HG03439 (cell line): ENCODE results near the gene IFNGR2.
A peak's percentile ranks its signal among the peaks of the same experiment; 100 is the strongest.
"Not testable (repeated sequence)": the region's sequence is repeated elsewhere in the genome, so short reads cannot be mapped to it uniquely, and the experiment has no call there.

Source experiments
- ATAC-seq: cut with Tn5 transposase; IDR thresholded peaks from one replicate; pipeline ENCODE4 v1.9.1; 2021; ENCODE audit warnings: mild to moderate bottlenecking, moderate library complexity; ENCODE audit not compliant: unreplicated experiment

The IFNGR2 gene

DNA sequence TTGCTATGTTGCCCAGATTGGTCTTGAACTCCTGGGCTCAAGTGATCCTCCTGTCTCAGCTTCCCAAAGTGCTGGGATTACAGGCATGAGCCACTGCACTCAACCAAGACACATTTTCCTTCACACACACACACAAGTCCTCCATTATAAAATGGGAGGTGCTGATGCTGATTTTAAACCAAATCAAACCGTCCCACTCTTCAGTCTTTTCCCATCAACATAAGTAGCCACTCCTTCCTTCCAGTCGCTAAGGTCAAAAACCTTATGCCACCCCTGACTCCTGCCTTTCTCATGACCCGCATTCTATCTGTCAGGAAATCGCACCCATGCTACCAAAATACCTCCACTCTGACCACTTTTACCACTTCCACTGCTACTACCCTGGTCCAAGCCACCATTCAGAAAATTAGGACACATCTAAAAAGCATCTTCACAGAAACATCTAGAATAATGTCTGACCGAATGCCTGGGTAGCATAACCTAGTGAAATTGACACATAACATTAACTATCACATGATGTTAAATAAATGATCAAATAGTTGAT, 28.0 kb upstream of the IFNGR2 start:
- no peak for ATAC-seq

- ATAC-seq, result no peak
Measured at GRCh38 chr21:33377221-33377920, 25.8 kb upstream of the IFNGR2 start.

- ATAC-seq, result no peak
Measured at GRCh38 chr21:33378081-33378480, 25.1 kb upstream of the IFNGR2 start.

DNA sequence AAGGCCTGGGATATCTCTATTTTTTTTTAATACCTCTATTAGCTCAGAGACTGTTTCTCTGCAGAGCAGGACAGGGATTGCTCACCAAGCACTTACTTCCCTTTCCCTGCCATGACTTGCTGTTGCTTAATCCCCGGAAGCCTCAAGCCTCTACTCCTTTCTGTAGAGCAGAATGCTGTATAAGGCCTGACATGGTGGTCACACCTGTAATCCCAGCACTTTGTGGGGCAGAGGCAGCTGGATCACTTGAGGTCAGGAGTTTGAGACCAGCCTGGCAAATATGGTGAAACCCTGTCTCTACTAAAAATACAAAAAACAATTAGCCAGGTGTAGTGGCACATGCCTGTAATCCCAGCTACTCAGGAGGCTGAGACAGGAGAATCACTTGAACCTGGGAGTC, 23.3 kb upstream of the IFNGR2 start:
- ATAC-seq, result not testable (repeated sequence)

DNA sequence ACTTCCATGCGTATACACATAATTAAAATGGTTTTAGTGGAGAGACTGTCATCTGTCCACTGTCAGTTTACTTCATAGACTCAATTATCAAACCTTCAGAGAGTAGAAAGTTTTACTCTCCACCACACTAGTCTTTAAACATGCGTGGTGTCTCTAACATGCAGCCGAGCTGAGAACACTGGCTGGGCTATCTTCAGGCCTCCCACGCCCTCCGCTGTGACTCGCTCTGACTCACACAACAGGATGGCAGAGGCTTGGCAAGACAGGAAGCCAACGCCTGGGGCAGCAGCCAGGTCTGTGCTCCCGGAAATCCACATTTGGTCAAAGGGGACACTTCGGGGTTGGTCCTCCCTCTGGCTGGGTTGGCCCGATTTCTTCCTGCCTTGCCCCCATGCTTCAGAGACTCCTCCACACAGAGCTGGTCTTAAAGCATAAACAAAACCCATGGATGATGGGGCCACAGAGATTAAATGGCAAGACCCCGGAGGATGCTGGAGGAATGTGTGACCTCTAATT, 22.7 kb upstream of the IFNGR2 start:
- peak; percentile 52 for ATAC-seq

DNA sequence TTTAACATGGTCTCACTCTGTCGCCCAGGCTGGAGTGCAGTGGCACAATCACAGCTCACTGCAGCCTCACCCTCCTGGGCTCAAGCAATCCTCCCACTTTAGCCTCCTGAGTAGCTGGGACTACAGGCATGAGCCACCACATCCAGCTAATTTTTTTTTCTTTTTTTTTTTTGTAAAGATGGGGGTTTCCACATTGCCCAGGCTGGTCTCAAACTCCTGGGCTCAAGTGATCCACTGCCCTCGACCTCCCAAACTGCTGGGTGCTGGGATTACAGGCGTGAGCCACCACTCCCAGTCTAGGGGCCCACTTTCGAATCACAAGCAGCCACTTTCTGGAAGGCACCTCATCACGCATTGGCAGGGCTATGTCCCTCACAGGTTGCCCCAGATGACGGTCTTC, 21.8 kb upstream of the IFNGR2 start:
- not testable (repeated sequence) for ATAC-seq

DNA sequence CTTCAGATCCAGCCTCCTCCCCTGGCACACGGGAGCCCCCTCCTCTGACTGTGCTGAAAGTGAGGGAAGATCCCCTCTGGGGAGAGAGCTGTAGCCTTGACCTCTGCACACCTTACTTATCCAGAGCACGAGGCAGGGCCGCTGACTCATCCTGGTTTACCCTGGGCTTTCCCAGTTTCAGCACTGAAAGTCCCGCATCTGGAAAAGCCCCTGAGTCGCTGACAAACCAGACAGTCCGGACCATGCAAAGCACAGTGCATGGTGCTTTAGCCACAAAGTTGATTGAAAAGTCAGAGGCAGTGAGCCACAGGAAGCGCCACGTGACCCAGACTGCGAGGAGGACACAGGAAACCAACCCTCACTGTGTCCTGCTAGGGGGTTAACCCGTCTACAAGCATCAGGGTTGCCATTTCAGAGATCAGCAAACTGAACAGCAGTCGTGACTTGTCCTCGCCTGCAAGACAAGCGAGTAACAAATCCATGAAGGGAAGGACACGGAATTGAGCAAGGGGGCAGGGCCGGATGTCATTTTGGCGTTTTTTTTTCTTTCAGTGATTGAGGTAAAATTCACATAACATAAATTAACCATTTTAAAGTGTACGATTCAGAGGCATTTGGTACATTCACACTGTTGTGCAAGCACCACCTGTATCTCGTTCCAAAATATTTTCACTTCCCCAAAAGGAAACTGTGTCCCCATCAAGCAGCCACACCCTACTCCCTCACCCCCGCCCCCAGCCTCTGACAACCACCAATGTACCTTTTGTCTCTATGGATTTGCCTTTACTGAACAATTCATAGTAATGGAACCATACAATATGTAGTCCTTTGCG, 19.9 kb upstream of the IFNGR2 start:
- ATAC-seq, result peak; percentile 71

DNA sequence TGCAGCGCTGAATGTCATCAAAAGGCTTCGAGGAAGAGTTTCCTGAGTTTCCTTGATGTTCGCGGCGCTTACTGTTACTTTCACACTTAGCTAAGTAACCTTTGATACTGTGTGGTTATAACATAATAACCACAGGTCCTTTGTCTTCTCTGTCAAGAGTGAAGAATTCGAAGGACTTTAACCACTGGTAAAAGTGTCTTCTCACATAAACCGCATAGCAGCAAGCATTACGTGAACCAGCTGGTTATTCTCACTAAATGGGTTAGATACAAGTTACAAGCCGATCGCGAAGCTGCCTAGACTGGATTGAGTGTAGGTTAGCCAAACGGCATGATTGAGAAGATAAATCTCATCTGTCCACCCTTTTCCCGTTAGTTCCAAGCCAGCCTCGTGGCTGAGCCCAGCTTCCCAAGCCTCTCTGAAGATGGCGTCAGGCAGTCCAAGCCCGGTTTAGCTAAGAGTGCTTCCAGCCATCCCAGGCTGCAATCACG, 18.3 kb upstream of the IFNGR2 start:
- ATAC-seq, result no peak

GRCh38 chr21:33386222-33386784, 16.9 kb upstream of the IFNGR2 start:
- ATAC-seq, result no peak

DNA sequence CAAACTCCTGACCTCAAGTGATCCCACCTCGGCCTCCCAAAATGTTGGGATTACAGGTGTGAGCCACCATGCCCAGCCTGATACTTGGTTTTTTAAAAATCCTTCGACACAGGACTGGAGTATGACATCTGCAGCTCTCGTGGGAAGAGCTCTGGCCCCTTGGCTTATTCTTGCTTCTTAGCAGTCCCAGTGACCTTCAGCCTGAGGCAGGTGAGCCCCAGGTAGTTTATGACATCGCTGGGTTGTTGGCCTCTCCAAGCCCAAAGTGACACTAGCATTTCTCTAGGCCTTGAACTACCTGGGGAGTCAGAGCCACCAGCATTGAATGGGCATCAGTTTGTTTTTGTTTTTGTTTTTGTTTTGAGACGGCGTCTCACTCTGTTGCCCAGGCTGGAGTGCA, 15.9 kb upstream of the IFNGR2 start:
- no peak for ATAC-seq

DNA sequence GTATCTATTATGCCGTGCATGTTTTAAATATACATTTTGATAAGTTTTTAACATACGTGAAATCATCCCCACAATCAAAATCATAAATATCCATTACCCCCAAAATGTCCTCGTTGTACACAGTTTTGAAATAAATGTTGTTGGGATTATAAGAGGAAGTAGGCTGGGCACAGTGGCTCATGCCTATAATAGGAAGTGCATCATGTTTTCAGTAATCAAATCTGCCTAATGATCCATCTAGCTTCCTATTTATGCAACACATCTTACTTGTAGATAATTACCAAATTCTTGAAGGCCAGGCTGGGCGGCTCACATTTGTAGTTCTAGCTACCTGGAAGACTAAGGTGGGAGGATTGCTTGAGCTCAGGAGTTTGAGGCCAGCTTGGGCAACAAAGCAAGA, 15.0 kb upstream of the IFNGR2 start:
- ATAC-seq, result no peak

- no peak for ATAC-seq
Measured at GRCh38 chr21:33390479-33390878, 12.7 kb upstream of the IFNGR2 start.

GRCh38 chr21:33391656-33392055, 11.6 kb upstream of the IFNGR2 start:
- ATAC-seq, result no peak

GRCh38 chr21:33392284-33392985, 10.8 kb upstream of the IFNGR2 start:
- ATAC-seq, result no peak

- ATAC-seq, result no peak
Measured at GRCh38 chr21:33393348-33393747, 9.9 kb upstream of the IFNGR2 start.

DNA sequence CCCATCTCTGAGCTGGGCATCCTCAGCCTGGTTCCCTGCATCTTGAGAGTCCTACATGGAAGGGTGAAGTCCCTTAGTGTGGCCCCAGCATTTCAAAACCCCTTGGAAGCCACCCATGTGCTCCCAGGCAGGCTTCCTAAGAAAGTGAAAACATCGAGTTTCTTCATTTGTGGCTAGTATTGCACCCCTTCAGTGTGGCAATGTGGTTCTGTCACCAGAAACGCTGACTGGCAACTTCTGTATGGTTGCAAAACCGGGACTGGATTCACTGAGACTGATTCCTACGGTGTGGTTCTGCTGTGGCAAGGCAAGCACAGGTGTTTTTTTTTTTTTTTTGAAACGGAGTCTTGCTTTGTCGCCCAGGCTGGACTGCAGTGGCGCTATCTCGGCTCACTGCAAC, 9.0 kb upstream of the IFNGR2 start:
- no peak for ATAC-seq

DNA sequence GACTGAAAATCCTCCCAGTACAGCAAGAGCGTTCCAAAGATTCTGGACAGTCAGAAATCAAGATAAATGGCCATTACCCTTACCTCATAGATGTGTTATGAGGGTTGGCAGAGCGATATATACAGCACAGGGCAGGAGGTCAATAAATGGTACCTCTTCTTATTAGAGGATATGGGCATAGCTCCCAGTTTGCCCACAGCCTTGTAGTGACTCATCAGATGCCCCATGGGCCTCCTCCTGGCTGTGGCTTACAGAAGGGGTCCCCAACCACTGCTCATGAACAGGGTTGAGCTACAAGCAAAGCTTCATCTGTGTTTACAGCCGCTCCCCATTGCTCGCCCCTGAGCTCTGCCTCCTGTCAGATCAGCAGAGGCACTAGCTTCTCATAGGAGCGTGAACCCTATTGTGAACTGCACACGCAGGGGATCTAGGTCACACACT, 7.3 kb upstream of the IFNGR2 start:
- no peak for ATAC-seq

DNA sequence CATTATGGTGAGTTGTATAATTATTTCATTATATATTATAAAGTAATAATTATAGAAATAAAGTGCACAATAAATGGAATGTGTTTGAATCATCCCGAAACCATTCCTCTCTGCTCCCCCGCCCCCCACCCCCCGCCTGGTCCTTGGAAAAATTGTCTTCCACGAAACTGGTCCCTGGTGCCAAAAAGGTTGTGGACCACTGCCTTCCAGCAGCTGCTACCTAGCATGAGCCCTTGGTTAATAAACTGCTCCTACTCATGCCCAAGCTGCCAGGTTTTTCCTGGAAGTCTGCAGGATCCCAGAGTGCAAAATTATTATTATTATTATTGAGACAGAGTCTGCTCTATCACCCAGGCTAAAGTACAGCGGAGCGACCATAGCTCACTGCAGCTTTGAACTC, 6.8 kb upstream of the IFNGR2 start:
- ATAC-seq, result no peak

DNA sequence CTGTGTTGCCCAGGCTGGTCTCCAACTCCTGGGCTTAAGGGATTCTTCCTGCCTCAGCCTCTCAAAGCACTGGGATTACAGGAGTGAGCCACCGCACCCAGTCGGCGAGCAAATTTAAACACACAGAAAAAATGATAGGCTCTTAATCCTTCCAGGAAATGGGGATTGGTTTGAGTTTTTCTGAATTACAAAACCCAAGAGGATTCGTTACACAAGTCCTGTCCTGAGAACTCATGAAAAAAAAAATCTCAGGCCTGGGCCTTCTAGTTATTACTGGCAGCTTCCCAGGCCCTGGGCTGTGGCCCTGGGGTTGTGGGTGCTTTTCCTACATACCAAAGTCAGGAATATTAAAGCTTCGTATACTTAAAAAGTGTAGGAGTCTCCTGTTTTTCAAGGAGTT, 6.3 kb upstream of the IFNGR2 start:
- ATAC-seq, result no peak

DNA sequence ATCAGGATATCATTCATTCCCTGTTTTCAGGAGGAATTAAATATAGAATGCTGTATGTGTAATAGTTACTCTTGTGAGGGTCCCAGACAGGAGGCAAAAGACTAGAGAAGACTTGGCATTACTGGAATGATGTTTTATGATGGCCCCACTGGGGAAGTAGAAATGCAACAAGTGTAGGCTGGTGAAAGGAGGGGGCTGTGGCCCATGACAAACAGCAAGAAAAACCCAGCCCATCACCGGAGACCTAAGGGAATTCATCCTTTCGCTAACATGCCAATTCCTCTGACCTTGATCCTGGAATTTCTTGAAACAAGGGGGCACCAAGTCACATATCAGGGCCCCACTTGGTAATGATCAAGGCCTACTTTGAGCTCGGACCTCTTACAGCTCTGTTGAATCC, 5.5 kb upstream of the IFNGR2 start:
- ATAC-seq, result no peak

GRCh38 chr21:33398361-33398760, 4.9 kb upstream of the IFNGR2 start:
- no peak for ATAC-seq
